ENCODE results near the gene LRCH3.

Gene LRCH3

GRCh38 chr3:197758512-197758911, 32.5 kb upstream of the LRCH3 start:
- H3K4me3 ChIP-seq (ENCODE audit: control insufficient read depth, low read depth, low read length) = no peak overlapping the region
- no peak for TF ChIP-seq CTCF (conservative IDR thresholded peaks at IDR 0.05; ENCODE audit: control insufficient read depth, insufficient read depth, low read depth, low read length)
- no peak for DNase-seq (ENCODE audit: low read depth)

GRCh38 chr3:197761784-197762183, 29.3 kb upstream of the LRCH3 start:
- TF ChIP-seq CTCF (conservative IDR thresholded peaks at IDR 0.05; ENCODE audit: control insufficient read depth, insufficient read depth, low read depth, low read length) = no peak
- no peak for DNase-seq (ENCODE audit: low read depth)
- no peak overlapping the region for H3K4me3 ChIP-seq (ENCODE audit: control insufficient read depth, low read depth, low read length)

- TF ChIP-seq CTCF (conservative IDR thresholded peaks at IDR 0.05; ENCODE audit: control insufficient read depth, insufficient read depth, low read depth, low read length) = no peak
- H3K4me3 ChIP-seq (ENCODE audit: control insufficient read depth, low read depth, low read length) = no peak overlapping the region
- no peak for DNase-seq (ENCODE audit: low read depth)
These were observed 15.7 kb upstream of the LRCH3 start for GRCh38 chr3:197775317-197775716.

- TF ChIP-seq CTCF (conservative IDR thresholded peaks at IDR 0.05; ENCODE audit: control insufficient read depth, insufficient read depth, low read depth, low read length) = no peak
- no peak overlapping the region for H3K4me3 ChIP-seq (ENCODE audit: control insufficient read depth, low read depth, low read length)
- DNase-seq (ENCODE audit: low read depth) = no peak
These were observed 8.8 kb upstream of the LRCH3 start for GRCh38 chr3:197782230-197782629.

GRCh38 chr3:197784019-197784585, 7.0 kb upstream of the LRCH3 start:
- DNase-seq (ENCODE audit: low read depth) = no peak
- TF ChIP-seq CTCF (conservative IDR thresholded peaks at IDR 0.05; ENCODE audit: control insufficient read depth, insufficient read depth, low read depth, low read length) = no peak
- no peak overlapping the region for H3K4me3 ChIP-seq (ENCODE audit: control insufficient read depth, low read depth, low read length)

- DNase-seq (ENCODE audit: low read depth) = no peak
- H3K4me3 ChIP-seq (ENCODE audit: control insufficient read depth, low read depth, low read length) = no peak overlapping the region
- no peak for TF ChIP-seq CTCF (conservative IDR thresholded peaks at IDR 0.05; ENCODE audit: control insufficient read depth, insufficient read depth, low read depth, low read length)
These were observed 3.6 kb upstream of the LRCH3 start for GRCh38 chr3:197787412-197787811.

GRCh38 chr3:197789309-197789708, 1.7 kb upstream of the LRCH3 start:
- peak; percentile 8 for DNase-seq (ENCODE audit: low read depth)
- no peak for TF ChIP-seq CTCF (conservative IDR thresholded peaks at IDR 0.05; ENCODE audit: control insufficient read depth, insufficient read depth, low read depth, low read length)
- H3K4me3 ChIP-seq (ENCODE audit: control insufficient read depth, low read depth, low read length) = no peak overlapping the region

Measured in fibroblast of mammary gland (primary cell).